ENCODE results near the gene CHRM2. TPM values are rescaled to one million over a fixed set of nuclear protein-coding genes. Genes with fewer than 3 reads are reported as not detected.

Gene CHRM2
- total RNA-seq, 1 experiment from 2014 or later = not detected

GRCh38 chr7:136877509-136877908, 9.1 kb downstream of the CHRM2 start:
- CTCF ChIA-PET = no interaction called here

DNA sequence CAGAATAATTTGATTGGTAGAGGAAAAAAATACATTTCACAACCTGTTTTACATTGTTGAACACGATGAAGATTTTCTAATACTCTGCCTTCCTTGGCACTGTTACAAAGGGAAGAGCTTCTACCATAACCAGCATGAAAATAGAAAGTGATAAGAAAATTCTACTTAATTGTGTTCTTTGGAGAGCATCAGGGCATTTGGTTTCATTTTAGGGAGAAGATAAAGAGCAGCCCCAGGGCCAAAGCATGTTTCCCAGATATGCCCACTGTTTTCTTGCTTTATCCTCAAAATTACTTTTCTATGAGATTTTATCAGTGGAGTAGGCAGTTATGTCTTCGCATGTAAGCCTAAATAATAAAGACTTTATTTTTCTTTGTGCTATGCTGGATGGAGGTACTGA, 9.5 kb downstream of the CHRM2 start:
- intact Hi-C loops (cut with micrococcal nuclease; ENCODE audit: unreplicated experiment) = no loop called here
- no peak overlapping the region for H3K27ac Mint-ChIP-seq (ENCODE audit: unreplicated experiment)
- peaks cover 29% of the 10 kb centered on the region for H3K9me3 Mint-ChIP-seq (ENCODE audit: low read depth, unreplicated experiment)
- CTCF ChIA-PET = no interaction called here
- H3K36me3 Mint-ChIP-seq (ENCODE audit: insufficient read depth, unreplicated experiment) = no peaks in the 10 kb centered on the region
- DNase-seq = no peak
- no peak overlapping the region for H3K4me3 Mint-ChIP-seq (ENCODE audit: low read depth, unreplicated experiment)
- no peaks in the 10 kb centered on the region for H3K4me1 Mint-ChIP-seq (ENCODE audit: low read depth, unreplicated experiment)
- BruUV-seq (replicated peaks) = no TSS peak
- no peaks in the 10 kb centered on the region for H3K27me3 Mint-ChIP-seq (ENCODE audit: unreplicated experiment)
- TF ChIP-seq, protein P1, sequence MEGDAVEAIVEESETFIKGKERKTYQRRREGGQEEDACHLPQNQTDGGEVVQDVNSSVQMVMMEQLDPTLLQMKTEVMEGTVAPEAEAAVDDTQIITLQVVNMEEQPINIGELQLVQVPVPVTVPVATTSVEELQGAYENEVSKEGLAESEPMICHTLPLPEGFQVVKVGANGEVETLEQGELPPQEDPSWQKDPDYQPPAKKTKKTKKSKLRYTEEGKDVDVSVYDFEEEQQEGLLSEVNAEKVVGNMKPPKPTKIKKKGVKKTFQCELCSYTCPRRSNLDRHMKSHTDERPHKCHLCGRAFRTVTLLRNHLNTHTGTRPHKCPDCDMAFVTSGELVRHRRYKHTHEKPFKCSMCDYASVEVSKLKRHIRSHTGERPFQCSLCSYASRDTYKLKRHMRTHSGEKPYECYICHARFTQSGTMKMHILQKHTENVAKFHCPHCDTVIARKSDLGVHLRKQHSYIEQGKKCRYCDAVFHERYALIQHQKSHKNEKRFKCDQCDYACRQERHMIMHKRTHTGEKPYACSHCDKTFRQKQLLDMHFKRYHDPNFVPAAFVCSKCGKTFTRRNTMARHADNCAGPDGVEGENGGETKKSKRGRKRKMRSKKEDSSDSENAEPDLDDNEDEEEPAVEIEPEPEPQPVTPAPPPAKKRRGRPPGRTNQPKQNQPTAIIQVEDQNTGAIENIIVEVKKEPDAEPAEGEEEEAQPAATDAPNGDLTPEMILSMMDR (IDR thresholded peaks at IDR 0.05; ENCODE audit: unreplicated experiment) = no peak

More at GRCh38 chr7:136877509-136877908, 9.1 kb downstream of the CHRM2 start:
- Mint-ChIP-seq H3K4me3 (ENCODE audit: low read depth, unreplicated experiment) (no peak overlapping the region), H3K27me3 (ENCODE audit: unreplicated experiment) (no peaks in the 10 kb centered on the region), H3K36me3 (ENCODE audit: insufficient read depth, unreplicated experiment) (no peaks in the 10 kb centered on the region), H3K27ac (ENCODE audit: unreplicated experiment) (no peak overlapping the region), H3K4me1 (ENCODE audit: low read depth, unreplicated experiment) (no peaks in the 10 kb centered on the region), H3K9me3 (ENCODE audit: low read depth, unreplicated experiment) (peaks cover 31% of the 10 kb centered on the region)
- no peak for DNase-seq
- TF ChIP-seq, protein P1 (IDR thresholded peaks at IDR 0.05; ENCODE audit: unreplicated experiment) = no peak
- no TSS peak for BruUV-seq (replicated peaks)
- intact Hi-C loops (cut with micrococcal nuclease; ENCODE audit: unreplicated experiment) = no loop called here

DNA sequence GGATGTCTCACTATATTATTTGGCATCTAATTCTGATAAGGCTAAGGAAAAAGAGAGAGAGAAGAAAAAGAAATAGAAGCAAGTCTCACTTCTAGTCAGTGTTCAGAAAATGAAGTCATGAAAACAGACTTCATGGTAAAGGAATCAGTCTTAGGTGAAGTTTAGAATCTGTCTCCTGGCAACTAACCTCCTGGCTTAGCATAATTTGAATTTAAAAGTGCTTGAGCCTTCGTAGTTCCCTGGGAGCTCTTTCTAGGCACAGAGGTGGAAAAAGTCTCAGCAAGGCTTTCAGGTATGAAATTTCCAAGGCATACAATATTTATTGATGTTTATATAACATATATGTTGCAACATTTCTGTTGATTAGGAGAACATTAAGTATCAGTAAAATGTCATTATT, 10.4 kb downstream of the CHRM2 start:
- Mint-ChIP-seq H3K4me1 (ENCODE audit: low read depth, unreplicated experiment) (no peaks in the 10 kb centered on the region), H3K36me3 (ENCODE audit: insufficient read depth, unreplicated experiment) (no peaks in the 10 kb centered on the region), H3K27ac (ENCODE audit: unreplicated experiment) (no peak overlapping the region), H3K4me3 (ENCODE audit: low read depth, unreplicated experiment) (no peak overlapping the region), H3K9me3 (ENCODE audit: low read depth, unreplicated experiment) (peaks cover 31% of the 10 kb centered on the region), H3K27me3 (ENCODE audit: unreplicated experiment) (no peaks in the 10 kb centered on the region)
- intact Hi-C loops (cut with micrococcal nuclease; ENCODE audit: unreplicated experiment) = no loop called here
- no TSS peak for BruUV-seq (replicated peaks)
- CTCF ChIA-PET = no interaction called here
- TF ChIP-seq, protein P1 (IDR thresholded peaks at IDR 0.05; ENCODE audit: unreplicated experiment) = no peak
- no peak for DNase-seq

- H3K27ac Mint-ChIP-seq (ENCODE audit: unreplicated experiment) = no peak overlapping the region
- H3K4me1 Mint-ChIP-seq (ENCODE audit: low read depth, unreplicated experiment) = no peaks in the 10 kb centered on the region
- TF ChIP-seq, protein P1 (IDR thresholded peaks at IDR 0.05; ENCODE audit: unreplicated experiment) = no peak
- BruUV-seq (replicated peaks) = no TSS peak
- no peak overlapping the region for H3K4me3 Mint-ChIP-seq (ENCODE audit: low read depth, unreplicated experiment)
- no peak for DNase-seq
- no peaks in the 10 kb centered on the region for H3K27me3 Mint-ChIP-seq (ENCODE audit: unreplicated experiment)
- CTCF ChIA-PET = no interaction called here
- no peaks in the 10 kb centered on the region for H3K36me3 Mint-ChIP-seq (ENCODE audit: insufficient read depth, unreplicated experiment)
- intact Hi-C loops (cut with micrococcal nuclease; ENCODE audit: unreplicated experiment) = no loop called here
- H3K9me3 Mint-ChIP-seq (ENCODE audit: low read depth, unreplicated experiment) = peaks cover 31% of the 10 kb centered on the region
Measured at GRCh38 chr7:136883046-136883445, 14.6 kb downstream of the CHRM2 start.
